Activated naive CD4-positive, alpha-beta T cell treated with anti-CD3 and anti-CD28 coated beads, Interleukin-2, amount 50 U/mL, for 24 hours (primary cell): Measurements from ENCODE around the gene LTBP1.
A peak's percentile ranks its signal among the peaks of the same experiment; 100 is the strongest.

ENCODE experiments used
- H3K27ac Mint-ChIP-seq: one replicate; pipeline ENCODE4 v1.8.0; 2021; ENCODE audit warnings: mild to moderate bottlenecking, mixed read lengths
- H3K27me3 Mint-ChIP-seq: one replicate; pipeline ENCODE4 v1.8.0; 2021; ENCODE audit warnings: mixed read lengths
- H3K36me3 Mint-ChIP-seq: one replicate; pipeline ENCODE4 v1.8.0; 2021; ENCODE audit warnings: mixed read lengths
- H3K4me1 Mint-ChIP-seq: one replicate; pipeline ENCODE4 v1.8.0; 2021; ENCODE audit warnings: mixed read lengths
- H3K4me3 Mint-ChIP-seq: one replicate; pipeline ENCODE4 v1.8.0; 2021; ENCODE audit warnings: mild to moderate bottlenecking, mixed read lengths
- H3K9me3 Mint-ChIP-seq: one replicate; pipeline ENCODE4 v1.8.0; 2021; ENCODE audit warnings: mixed read lengths

Gene LTBP1

DNA sequence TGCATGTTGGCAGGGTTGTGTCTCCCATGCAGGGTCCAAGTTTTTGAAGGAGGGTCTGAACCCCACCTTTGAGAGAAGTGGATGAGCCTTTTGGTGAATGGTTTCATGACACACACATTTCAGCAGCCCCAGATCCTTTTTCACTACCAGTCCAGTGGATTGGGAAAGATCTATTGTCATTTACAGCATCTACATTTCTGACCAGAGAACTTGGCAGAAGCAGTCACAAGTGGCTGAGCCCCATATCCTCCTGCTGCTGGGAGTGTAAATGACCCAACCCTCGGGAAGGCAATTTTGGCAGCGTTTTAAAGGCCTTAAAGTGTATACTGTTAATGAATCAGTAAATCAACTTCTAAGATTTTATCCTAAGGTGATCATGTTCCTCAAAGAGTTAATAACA is 355.6 kb downstream of the LTBP1 start:
- H3K4me1 Mint-ChIP-seq = no peaks in the 10 kb centered on the region
- H3K9me3 Mint-ChIP-seq = no peaks in the 10 kb centered on the region
- H3K27ac Mint-ChIP-seq = no peak overlapping the region
- H3K36me3 Mint-ChIP-seq = no peaks in the 10 kb centered on the region
- no peak overlapping the region for H3K4me3 Mint-ChIP-seq
- H3K27me3 Mint-ChIP-seq = peaks cover 1% of the 10 kb centered on the region

DNA sequence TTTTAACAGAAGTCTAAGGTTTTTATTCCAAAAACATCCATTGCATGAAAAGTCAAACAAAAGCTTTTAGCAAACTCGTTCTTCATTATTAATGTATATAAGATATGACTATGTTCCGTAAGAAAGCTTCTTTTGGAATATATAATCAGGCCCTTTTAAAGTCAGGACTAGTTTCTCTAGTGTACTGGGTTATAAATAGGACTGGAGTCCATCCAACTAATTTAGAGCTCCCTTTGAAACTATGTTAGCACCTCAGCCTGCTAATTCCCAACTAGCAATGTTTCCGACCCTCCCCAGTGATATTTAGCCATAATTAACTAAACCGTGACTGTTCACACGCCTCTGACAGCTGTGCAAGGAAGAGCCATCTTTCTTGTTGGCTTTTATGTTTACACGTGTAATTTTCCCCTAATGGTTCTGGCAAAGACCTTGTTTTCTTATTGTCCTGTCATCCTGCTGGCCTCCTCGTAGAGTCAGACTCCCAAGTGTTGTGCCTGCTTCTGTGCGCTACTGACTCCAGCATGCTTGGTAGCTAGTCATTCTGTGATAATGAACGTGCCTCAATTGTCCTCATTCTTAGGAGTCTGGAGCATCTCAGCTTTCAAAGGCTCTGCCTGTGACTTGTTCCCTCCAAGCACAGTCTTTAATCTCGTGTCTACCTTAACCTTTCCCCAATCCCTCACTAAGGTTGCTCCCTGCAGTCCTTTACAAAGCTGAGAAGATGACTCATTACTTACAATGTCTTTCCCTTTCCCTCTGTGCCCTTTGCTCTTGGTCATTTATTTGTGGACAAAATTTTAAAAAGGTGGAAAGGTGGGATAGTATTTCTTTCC is 357.5 kb downstream of the LTBP1 start:
- Mint-ChIP-seq H3K9me3 (no peaks in the 10 kb centered on the region), H3K4me3 (no peak overlapping the region), H3K27me3 (peaks cover 1% of the 10 kb centered on the region), H3K4me1 (no peaks in the 10 kb centered on the region), H3K27ac (no peak overlapping the region), H3K36me3 (no peaks in the 10 kb centered on the region)

- Mint-ChIP-seq H3K27me3 (no peaks in the 10 kb centered on the region), H3K9me3 (no peaks in the 10 kb centered on the region), H3K36me3 (no peaks in the 10 kb centered on the region), H3K27ac (no peak overlapping the region), H3K4me1 (no peaks in the 10 kb centered on the region), H3K4me3 (no peak overlapping the region)
These were observed 361.0 kb downstream of the LTBP1 start for GRCh38 chr2:33307659-33308270.

GRCh38 chr2:33312355-33312754 is 365.6 kb downstream of the LTBP1 start:
- no peak overlapping the region for H3K4me3 Mint-ChIP-seq
- H3K4me1 Mint-ChIP-seq = no peaks in the 10 kb centered on the region
- no peaks in the 10 kb centered on the region for H3K9me3 Mint-ChIP-seq

DNA sequence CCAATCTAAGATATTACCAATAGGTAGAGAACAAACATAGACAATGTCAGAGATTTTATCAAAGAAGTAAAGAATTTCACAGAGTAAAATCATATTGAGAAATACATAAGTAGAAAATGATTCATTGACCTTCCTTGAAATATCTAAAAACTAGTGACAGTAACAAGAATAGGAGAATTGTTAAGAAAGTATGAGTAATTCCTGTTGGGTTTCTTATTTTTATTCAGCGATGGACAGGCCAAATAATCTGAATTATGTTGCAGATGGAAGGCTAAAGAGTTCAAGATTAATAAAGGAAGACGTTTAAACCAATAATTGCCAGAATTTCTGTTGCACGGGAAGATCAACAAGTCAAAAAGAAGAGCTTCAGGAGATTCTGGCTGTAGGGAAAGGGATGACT is 366.3 kb downstream of the LTBP1 start:
- no peaks in the 10 kb centered on the region for H3K36me3 Mint-ChIP-seq
- no peak overlapping the region for H3K27ac Mint-ChIP-seq
- H3K27me3 Mint-ChIP-seq = peaks cover 2% of the 10 kb centered on the region
- no peaks in the 10 kb centered on the region for H3K4me1 Mint-ChIP-seq
- H3K4me3 Mint-ChIP-seq = no peak overlapping the region
- H3K9me3 Mint-ChIP-seq = no peaks in the 10 kb centered on the region

More at GRCh38 chr2:33312355-33312754, 365.6 kb downstream of the LTBP1 start:
- Mint-ChIP-seq H3K27ac (no peak overlapping the region), H3K36me3 (no peaks in the 10 kb centered on the region), H3K27me3 (peaks cover 2% of the 10 kb centered on the region)

DNA sequence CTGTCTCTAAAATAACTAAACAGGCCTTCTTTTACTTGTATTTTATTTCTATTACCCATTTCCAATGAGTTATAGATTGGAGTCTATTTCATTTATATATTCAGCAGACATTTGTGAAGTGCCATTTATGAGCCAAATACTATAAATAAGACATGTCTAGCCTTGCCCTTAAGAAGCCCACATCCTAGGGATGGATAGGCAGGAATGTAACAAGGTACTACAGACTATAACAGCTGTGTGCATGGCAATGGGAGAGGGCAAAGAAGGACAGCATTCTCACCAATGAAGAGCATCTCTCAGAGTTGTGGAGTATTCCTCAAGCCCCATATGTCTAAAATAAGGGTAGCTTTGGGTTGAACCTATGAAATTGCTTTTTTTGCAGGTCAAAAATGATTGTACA is 367.8 kb downstream of the LTBP1 start:
- H3K9me3 Mint-ChIP-seq = no peaks in the 10 kb centered on the region
- no peak overlapping the region for H3K4me3 Mint-ChIP-seq
- H3K36me3 Mint-ChIP-seq = no peaks in the 10 kb centered on the region
- H3K27me3 Mint-ChIP-seq = peaks cover 2% of the 10 kb centered on the region
- no peaks in the 10 kb centered on the region for H3K4me1 Mint-ChIP-seq
- no peak overlapping the region for H3K27ac Mint-ChIP-seq

DNA sequence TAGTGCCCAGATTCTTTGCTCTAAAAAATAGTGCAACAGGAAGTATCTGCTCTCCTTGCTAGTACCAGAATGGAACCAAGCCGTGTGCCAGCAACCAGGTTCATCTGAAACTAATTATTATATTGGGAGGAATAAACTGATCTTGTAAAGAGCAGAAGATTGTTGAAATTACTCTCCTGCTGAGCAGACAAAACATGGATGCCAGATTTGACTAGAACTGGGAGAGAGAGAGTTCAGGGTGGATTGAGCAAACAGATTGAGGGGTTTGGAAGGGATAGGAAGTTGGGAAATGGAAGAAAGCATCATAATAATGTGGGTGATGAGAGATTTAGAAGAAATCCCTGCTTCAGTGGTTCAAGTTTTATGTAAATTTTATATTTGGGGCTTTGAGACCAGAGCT is 369.6 kb downstream of the LTBP1 start:
- Mint-ChIP-seq H3K27ac (no peak overlapping the region), H3K27me3 (peaks cover 2% of the 10 kb centered on the region), H3K36me3 (no peaks in the 10 kb centered on the region), H3K4me3 (no peak overlapping the region), H3K4me1 (peaks cover 5% of the 10 kb centered on the region), H3K9me3 (no peaks in the 10 kb centered on the region)

- no peaks in the 10 kb centered on the region for H3K9me3 Mint-ChIP-seq
- no peaks in the 10 kb centered on the region for H3K36me3 Mint-ChIP-seq
- peaks cover 14% of the 10 kb centered on the region for H3K4me1 Mint-ChIP-seq
- no peak overlapping the region for H3K27ac Mint-ChIP-seq
- H3K4me3 Mint-ChIP-seq = no peak overlapping the region
- peaks cover 2% of the 10 kb centered on the region for H3K27me3 Mint-ChIP-seq
These were observed 370.7 kb downstream of the LTBP1 start for GRCh38 chr2:33317369-33318007.

DNA sequence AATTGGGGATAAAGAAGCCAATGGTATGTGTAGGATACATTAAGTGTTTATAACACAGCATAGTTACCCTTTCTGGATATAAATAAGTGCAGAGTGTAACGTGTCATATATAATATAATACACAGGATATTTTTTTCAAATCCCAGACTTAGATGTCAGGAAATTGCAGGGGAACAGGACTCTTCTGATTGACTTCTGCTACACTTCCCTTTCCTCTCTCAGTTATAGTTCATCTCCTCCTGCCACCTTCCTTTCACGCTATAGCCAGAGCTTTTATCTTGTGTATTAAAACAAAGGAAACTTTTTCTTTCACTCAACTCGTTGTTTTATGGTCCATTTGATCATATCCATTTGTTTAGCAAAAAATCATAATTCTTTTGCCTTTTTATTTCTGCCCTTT is 371.7 kb downstream of the LTBP1 start:
- H3K4me3 Mint-ChIP-seq = no peak overlapping the region
- peaks cover 2% of the 10 kb centered on the region for H3K27me3 Mint-ChIP-seq
- no peaks in the 10 kb centered on the region for H3K36me3 Mint-ChIP-seq
- H3K4me1 Mint-ChIP-seq = peaks cover 14% of the 10 kb centered on the region
- H3K9me3 Mint-ChIP-seq = no peaks in the 10 kb centered on the region
- H3K27ac Mint-ChIP-seq = no peak overlapping the region

- Mint-ChIP-seq H3K4me1 (peaks cover 14% of the 10 kb centered on the region), H3K9me3 (no peaks in the 10 kb centered on the region), H3K4me3 (no peak overlapping the region), H3K36me3 (no peaks in the 10 kb centered on the region), H3K27me3 (peaks cover 2% of the 10 kb centered on the region), H3K27ac (peak overlapping the region; percentile 5)
These were observed 373.8 kb downstream of the LTBP1 start for GRCh38 chr2:33320573-33320972.

GRCh38 chr2:33321236-33321771 is 374.6 kb downstream of the LTBP1 start:
- Mint-ChIP-seq H3K4me3 (no peak overlapping the region), H3K27me3 (peaks cover 2% of the 10 kb centered on the region), H3K4me1 (peaks cover 14% of the 10 kb centered on the region), H3K36me3 (no peaks in the 10 kb centered on the region), H3K27ac (no peak overlapping the region), H3K9me3 (no peaks in the 10 kb centered on the region)

DNA sequence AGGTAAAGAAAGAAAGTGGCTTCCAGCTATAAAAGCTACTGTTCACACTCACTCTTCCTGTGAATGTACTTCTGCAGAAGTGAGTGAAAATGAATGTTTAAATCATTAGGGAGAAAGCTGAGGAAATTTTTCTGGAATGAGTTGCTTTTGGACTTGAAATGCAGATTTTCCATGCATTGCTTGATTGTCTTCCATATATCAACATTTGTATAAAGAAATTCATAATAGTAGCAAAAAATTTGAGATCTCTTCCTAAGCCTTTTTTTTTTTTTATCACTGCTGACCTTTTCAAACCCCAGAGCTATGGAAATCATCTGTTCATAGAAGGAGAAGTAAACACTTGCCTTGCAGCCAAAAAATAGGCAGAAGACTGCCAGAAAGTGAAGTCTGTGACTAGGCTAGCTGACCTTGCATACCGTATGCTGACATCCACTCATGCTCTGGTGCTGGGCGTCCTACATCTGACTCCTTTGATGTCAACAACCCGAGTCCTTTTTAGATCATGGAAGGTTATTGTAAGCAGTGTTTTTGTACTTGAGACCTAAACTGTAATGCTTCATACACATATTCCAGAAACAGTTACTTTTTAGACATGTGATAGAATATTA is 375.2 kb downstream of the LTBP1 start:
- no peak overlapping the region for H3K4me3 Mint-ChIP-seq

DNA sequence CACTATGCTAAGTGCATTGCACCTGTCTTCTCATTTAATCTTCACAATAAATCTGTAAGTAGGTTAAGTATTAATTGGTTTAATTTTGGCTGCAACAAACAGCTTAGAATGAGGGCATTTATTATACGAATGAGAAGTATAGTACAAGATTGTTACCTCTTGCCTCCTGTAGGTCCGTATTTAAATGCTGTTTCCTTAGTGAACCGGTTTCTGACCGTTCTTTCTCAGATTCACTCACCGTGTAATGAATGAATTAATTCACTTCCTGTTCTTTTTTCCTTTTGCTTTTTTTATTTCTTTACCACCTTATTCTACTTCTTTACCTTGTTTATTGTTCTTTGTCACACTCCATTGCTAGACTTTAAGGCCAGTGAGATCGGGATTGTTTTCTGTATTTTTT is 375.9 kb downstream of the LTBP1 start:
- no peaks in the 10 kb centered on the region for H3K36me3 Mint-ChIP-seq
- H3K27me3 Mint-ChIP-seq = peaks cover 2% of the 10 kb centered on the region
- H3K4me1 Mint-ChIP-seq = peaks cover 14% of the 10 kb centered on the region
- no peak overlapping the region for H3K4me3 Mint-ChIP-seq
- H3K27ac Mint-ChIP-seq = no peak overlapping the region
- H3K9me3 Mint-ChIP-seq = no peaks in the 10 kb centered on the region

More for the DNA sequence above, 375.2 kb downstream of the LTBP1 start:
- H3K36me3 Mint-ChIP-seq = no peaks in the 10 kb centered on the region
- peaks cover 14% of the 10 kb centered on the region for H3K4me1 Mint-ChIP-seq
- no peak overlapping the region for H3K27ac Mint-ChIP-seq
- H3K9me3 Mint-ChIP-seq = no peaks in the 10 kb centered on the region
- peaks cover 2% of the 10 kb centered on the region for H3K27me3 Mint-ChIP-seq

GRCh38 chr2:33323957-33324356 is 377.2 kb downstream of the LTBP1 start:
- H3K27ac Mint-ChIP-seq = no peak overlapping the region
- H3K36me3 Mint-ChIP-seq = no peaks in the 10 kb centered on the region
- H3K4me1 Mint-ChIP-seq = peaks cover 14% of the 10 kb centered on the region
- H3K9me3 Mint-ChIP-seq = no peaks in the 10 kb centered on the region
- no peak overlapping the region for H3K4me3 Mint-ChIP-seq
- peaks cover 2% of the 10 kb centered on the region for H3K27me3 Mint-ChIP-seq

- no peak overlapping the region for H3K27ac Mint-ChIP-seq
- H3K36me3 Mint-ChIP-seq = no peaks in the 10 kb centered on the region
- H3K27me3 Mint-ChIP-seq = peaks cover 2% of the 10 kb centered on the region
- no peak overlapping the region for H3K4me3 Mint-ChIP-seq
- peaks cover 11% of the 10 kb centered on the region for H3K4me1 Mint-ChIP-seq
- no peaks in the 10 kb centered on the region for H3K9me3 Mint-ChIP-seq
These were observed 379.3 kb downstream of the LTBP1 start for GRCh38 chr2:33326100-33326499.
